Left ventricle myocardium inferior (tissue), 1 donor: ENCODE results near the gene CERS4. TPM values are rescaled to one million over a fixed set of nuclear protein-coding genes. Genes with fewer than 3 reads are reported as not detected.

Source experiments
- DNase-seq: peaks from one replicate; pipeline ENCODE4 v3.0.0-alpha.2; 2020
- H3K27ac ChIP-seq: fragments of 200-600 bp; replicated peaks from 2 replicates; pipeline ENCODE4 v1.8.0; 2021
- H3K27me3 ChIP-seq: fragments of 200-600 bp; 2 replicates; pipeline ENCODE4 v1.8.0; 2021; ENCODE audit warnings: low read depth
- H3K36me3 ChIP-seq: fragments of 200-600 bp; 2 replicates; pipeline ENCODE4 v1.8.0; 2021
- H3K4me1 ChIP-seq: fragments of 200-600 bp; 2 replicates; pipeline ENCODE4 v1.8.0; 2021
- H3K4me3 ChIP-seq: fragments of 200-600 bp; 2 replicates; pipeline ENCODE4 v1.8.0; 2021; ENCODE audit warnings: mild to moderate bottlenecking, moderate library complexity
- H3K9me3 ChIP-seq: fragments of 200-600 bp; replicated peaks from 2 replicates; pipeline ENCODE4 v1.8.0; 2021
- intact Hi-C: fragments of 100-400 bp; cut with micrococcal nuclease; formaldehyde crosslinking; loops from one replicate; pipeline ENCODE4 v1.11.0; 2022
- total RNA-seq: library from RNA; stranded (reverse); fragmentation: NEBNext Ultra II Directional; extraction: Animal tissue kit (Norgen Biotek cat#: 25700); gene quantifications from one replicate; pipeline ENCODE4 v1.2.1, GENCODE V29; 2021
- TF ChIP-seq, protein P1 (sequence below): fragments of 200-600 bp; IDR thresholded peaks from 2 replicates; pipeline ENCODE4 v1.8.0; 2021; ENCODE audit warnings: antibody characterized with exemption, mild to moderate bottlenecking, borderline replicate concordance
- donor health status: DM: no; HTN: yes; CAD: no; lungs with severe emphysema.

The CERS4 gene
- total RNA-seq, 1 donor from 2014 or later = 16.5 TPM

DNA sequence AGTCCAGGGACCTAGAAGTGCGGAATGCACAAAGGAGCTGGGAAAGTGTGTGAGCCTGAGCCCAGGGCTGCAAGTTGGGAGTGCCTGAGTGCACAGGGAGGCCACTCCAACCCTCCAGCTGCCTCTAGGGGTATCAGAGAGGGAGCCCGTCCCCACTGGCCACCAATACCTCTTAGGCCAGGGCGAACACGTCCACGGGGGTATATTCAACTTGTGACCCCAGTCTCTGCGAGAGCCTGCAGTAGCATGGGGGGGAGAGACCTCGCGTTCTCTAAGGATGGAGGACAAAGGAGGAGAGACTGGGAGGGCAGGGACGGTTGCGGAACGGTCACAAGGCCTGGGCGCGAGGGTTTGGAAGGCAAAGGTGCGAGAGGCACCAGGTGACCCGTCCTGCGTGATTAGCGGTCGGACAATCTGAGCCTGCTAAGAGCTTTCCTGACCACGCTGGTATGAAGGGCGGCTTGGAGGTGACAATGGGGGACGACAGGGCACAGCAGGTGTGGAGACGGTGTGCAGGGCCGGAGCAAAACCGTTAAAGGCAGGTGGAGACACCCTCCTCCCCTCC is 98.3 kb downstream of the CERS4 start:
- peak overlapping the region; percentile 77 for H3K4me3 ChIP-seq
- H3K27ac ChIP-seq = peak overlapping the region; percentile 85
- no peaks in the 10 kb centered on the region for H3K9me3 ChIP-seq
- TF ChIP-seq, protein P1, sequence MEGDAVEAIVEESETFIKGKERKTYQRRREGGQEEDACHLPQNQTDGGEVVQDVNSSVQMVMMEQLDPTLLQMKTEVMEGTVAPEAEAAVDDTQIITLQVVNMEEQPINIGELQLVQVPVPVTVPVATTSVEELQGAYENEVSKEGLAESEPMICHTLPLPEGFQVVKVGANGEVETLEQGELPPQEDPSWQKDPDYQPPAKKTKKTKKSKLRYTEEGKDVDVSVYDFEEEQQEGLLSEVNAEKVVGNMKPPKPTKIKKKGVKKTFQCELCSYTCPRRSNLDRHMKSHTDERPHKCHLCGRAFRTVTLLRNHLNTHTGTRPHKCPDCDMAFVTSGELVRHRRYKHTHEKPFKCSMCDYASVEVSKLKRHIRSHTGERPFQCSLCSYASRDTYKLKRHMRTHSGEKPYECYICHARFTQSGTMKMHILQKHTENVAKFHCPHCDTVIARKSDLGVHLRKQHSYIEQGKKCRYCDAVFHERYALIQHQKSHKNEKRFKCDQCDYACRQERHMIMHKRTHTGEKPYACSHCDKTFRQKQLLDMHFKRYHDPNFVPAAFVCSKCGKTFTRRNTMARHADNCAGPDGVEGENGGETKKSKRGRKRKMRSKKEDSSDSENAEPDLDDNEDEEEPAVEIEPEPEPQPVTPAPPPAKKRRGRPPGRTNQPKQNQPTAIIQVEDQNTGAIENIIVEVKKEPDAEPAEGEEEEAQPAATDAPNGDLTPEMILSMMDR = no peak
- no peaks in the 10 kb centered on the region for H3K27me3 ChIP-seq
- intact Hi-C loops = no loop called here
- peaks cover 31% of the 10 kb centered on the region for H3K36me3 ChIP-seq
- DNase-seq = no peak
- H3K4me1 ChIP-seq = peaks cover 65% of the 10 kb centered on the region

DNA sequence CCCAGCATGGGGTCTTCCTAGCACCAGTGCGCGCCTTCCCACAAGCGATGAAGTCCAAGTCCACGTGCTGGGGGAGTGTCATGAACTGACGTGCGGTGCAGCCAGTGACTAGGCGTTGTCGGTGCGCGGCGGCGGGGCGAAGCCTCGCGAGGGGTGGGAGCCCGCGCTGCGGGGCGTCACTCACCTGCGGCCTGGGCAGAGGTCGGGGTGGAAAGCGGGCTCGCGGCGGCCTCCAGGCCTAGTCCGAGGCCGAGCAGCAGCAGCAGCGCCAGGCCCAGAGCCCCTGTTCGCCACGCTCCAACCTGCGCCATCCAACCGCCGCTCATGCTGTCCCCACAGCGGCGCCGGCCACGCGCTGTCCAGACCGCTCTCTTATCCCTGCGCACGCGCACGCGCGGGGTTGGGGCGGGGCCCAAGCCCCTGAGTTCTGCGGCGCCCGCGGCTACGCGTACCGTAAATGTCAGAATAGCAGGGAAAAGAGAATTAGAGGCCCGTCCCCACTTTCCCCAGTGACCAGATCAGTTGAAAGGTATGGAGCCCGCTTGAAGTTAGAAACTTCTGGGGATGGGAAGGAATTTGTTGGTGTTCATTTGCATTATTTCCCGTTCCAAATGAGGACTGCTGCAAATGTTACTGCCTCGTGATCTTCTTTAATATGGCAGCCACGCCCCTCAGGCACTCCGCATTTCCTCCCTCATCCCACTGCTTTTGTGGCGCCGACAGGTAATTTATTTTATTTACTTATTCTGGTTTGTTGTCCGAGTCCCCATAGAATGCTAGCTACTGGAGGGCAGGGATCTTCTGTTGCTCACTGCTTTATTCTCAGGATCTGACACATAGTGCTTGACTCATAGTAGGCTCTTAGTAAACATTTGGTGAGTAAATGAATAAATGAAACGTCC is 99.0 kb downstream of the CERS4 start, which contains the start of gene CD320:
TSS of gene CD320 (minus strand) at position 394 of the 902 bp plus-strand sequence. CDS start at position 326, 68 bp downstream.
- TF ChIP-seq, protein P1 = no peak
- H3K9me3 ChIP-seq = no peaks in the 10 kb centered on the region
- no peaks in the 10 kb centered on the region for H3K27me3 ChIP-seq
- DNase-seq = peak; percentile 92
- intact Hi-C loops = no loop called here
- H3K36me3 ChIP-seq = peaks cover 30% of the 10 kb centered on the region
- H3K4me3 ChIP-seq = peak within 1 kb of the TSS; percentile 77
- peak within 1 kb of the TSS; percentile 85 for H3K27ac ChIP-seq
- H3K4me1 ChIP-seq = peaks cover 68% of the 10 kb centered on the region

DNA sequence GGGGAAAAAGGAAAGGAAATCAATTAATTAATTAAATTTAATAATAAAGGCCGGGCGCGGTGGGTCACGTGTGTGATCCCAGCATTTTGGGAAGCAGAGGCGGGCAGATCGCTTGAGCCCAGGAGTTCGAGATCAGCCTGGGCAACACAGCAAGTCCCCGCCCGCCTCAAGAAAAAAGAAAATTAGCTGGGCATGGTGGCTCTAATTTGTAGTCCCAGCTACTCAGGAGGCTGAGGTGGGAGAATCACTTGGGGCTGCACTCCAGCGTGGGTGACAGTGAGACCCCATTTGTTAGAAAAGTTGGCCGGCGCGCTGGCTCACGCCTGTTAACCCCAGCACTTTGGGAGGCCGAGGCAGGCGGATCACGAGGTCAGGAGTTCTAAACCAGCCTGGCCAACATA is 99.7 kb downstream of the CERS4 start:
- TF ChIP-seq, protein P1 = no peak
- peaks cover 70% of the 10 kb centered on the region for H3K4me1 ChIP-seq
- peak overlapping the region; percentile 77 for H3K4me3 ChIP-seq
- peak; percentile 9 for DNase-seq
- intact Hi-C loops = no loop called here
- H3K27me3 ChIP-seq = no peaks in the 10 kb centered on the region
- H3K9me3 ChIP-seq = no peaks in the 10 kb centered on the region
- H3K27ac ChIP-seq = peak overlapping the region; percentile 85
- peaks cover 24% of the 10 kb centered on the region for H3K36me3 ChIP-seq

DNA sequence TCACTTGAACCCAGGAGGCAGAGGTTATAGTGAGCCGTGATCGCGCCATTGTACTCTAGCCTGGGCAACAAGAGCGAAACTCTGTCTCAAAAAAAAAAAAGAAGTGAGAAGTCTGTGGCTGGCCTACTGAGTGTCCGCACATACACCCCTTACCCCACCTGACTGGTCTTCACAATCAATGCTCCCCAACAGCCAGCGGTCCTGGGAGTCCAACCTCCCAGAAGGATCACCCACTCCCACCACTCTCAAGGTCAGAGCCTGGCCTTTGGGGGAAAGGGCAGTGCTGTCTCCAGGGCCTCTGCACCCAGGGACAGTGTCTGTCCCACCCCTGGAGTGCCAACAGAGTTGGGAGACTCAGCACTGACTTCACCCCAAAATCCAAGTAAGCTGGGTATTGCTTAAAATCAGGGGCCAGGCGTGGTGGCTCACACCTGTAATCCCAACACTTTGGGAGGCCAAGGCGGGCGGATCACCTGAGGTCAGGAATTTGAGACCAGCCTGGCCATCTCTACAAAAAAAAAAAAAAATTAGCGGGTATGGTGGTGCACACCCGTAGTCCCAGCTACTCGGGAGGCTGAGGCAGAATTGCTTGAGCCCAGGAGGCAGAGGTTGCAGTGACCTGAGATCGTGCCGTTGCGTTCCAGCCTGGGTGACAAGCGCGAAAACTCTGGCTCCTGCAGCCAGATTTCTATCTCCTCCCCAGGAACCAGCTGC is 101.3 kb downstream of the CERS4 start:
- intact Hi-C loops = no loop called here
- Histone ChIP-seq H3K4me1 (peaks cover 63% of the 10 kb centered on the region), H3K36me3 (peaks cover 40% of the 10 kb centered on the region), H3K4me3 (no peak overlapping the region), H3K9me3 (no peaks in the 10 kb centered on the region), H3K27me3 (no peaks in the 10 kb centered on the region), H3K27ac (peak overlapping the region; percentile 81)
- no peak for DNase-seq
- TF ChIP-seq, protein P1 = no peak

DNA sequence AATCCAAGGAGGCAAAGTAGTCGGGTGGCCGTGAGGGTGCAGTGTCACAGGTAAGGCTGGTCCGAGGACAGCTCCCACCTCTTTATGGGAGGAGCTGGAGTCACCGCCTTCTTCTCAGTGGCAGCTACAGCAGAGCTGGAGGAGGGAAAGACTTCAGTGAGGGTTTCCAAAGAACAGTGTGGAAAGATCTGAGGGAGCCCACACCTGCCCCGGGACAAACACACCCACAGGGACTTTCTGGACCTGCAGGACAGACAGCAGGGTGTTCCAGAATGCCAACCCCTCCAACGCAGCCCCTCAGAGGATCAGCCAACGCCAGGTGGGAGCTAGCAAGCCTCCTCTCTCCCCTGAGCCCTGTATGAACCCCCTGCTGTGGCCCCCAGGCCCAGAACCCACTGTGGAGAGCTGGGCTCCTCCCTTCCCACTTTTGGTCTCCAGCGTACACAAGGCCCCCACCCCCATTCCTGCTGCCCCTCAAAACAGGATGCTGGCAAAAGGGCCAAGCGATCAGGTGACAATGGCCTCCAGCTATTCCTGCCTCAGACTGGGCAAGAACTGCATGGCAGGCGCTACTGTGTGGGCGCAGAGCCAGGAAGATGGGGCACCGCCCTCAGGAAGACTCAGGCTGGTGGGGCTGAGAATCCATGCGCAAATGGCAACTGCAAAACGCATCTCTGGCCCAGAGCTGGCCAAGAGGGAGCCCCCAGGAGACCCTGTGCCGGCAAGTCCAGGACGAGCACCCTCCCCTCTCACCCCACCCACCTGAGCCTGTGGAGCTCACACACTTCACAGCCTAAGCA is 102.5 kb downstream of the CERS4 start:
- Histone ChIP-seq H3K4me1 (peaks cover 58% of the 10 kb centered on the region), H3K27me3 (no peaks in the 10 kb centered on the region), H3K36me3 (peaks cover 47% of the 10 kb centered on the region), H3K4me3 (peak overlapping the region; percentile 16), H3K27ac (peak overlapping the region; percentile 81), H3K9me3 (no peaks in the 10 kb centered on the region)
- DNase-seq = peak; percentile 47
- intact Hi-C loops = no loop called here
- TF ChIP-seq, protein P1 = no peak
